Measurements from ENCODE around the gene DDX39B.

- TF ChIP-seq CTCF (conservative IDR thresholded peaks at IDR 0.05 in 1 of 2, IDR thresholded peaks at IDR 0.05 in 1 of 2; ENCODE audit: extremely low read depth in 1 of 2, insufficient read depth in 1 of 2, low read depth in 1 of 2, low read length in 2 of 2) (no peak), EZH2 (IDR thresholded peaks at IDR 0.05; ENCODE audit: borderline replicate concordance, low read length) (no peak)
These were observed at the start of gene DDX39B for GRCh38 chr6:31541658-31542521.

All from mammary epithelial cell (primary cell).